K562 (cell line): ENCODE data around the gene LCN1. TPM values are rescaled to one million over a fixed set of nuclear protein-coding genes. Genes with fewer than 3 reads are reported as not detected.

Experiments used
- ATAC-seq: fragments of 200-7000 bp; cut with Tn5 transposase; 3 replicates; pipeline ENCODE4 v1.9.1; 2020; ENCODE audit warnings: moderate library complexity
- BruUV-seq: library from RNA; stranded (reverse); fragments of 400-500 nt; replicated peaks from 2 replicates; lab custom pipeline; 2021; lab: Mats Ljungman, UMichigan
- CTCF ChIA-PET: fragments of 300-600 bp; formaldehyde crosslinking; extraction: SDS; loops from one replicate; lab custom pipeline; 2021; ENCODE audit warnings: low intra/inter-chr PET ratio; lab: Yijun Ruan, JAX
- POLR2A ChIA-PET: fragments of 300-600, 350-650 bp; sonication (Branson Sonifier 250); formaldehyde crosslinking; extraction: SDS; loops from one replicate; lab custom pipeline; 2021; ENCODE audit warnings: antibody characterized with exemption, inconsistent platforms; lab: Yijun Ruan, JAX
- DNase-seq, 4 experiments: peaks; one replicate each; pipeline versions ENCODE4 v3.0.0 to v3.0.0-alpha.2; 2011 to 2018; ENCODE audit warnings: low spot score in 3 of 4, mixed read lengths in 3 of 4; ENCODE audit errors: extremely low read depth in 1 of 4
- FAIRE-seq: peaks from 2 replicates; lab custom pipeline; 2011; peaks lifted over from hg19 to GRCh38; lab: Jason Lieb, UNC
- H2AFZ ChIP-seq: 2 replicates; pipeline ENCODE4 v1.6.0; 2011; ENCODE audit warnings: low read depth, low read length, control low read depth, inconsistent platforms
- H3K27ac ChIP-seq: fragments of 200-600 bp; 3 replicates; pipeline ENCODE4 v1.8.0; 2011; ENCODE audit warnings: low read depth, mild to moderate bottlenecking, control low read depth, inconsistent platforms, low read length, moderate library complexity, mixed read lengths; ENCODE audit errors: extremely low read depth
- H3K27me3 ChIP-seq, 2 experiments: fragments of 300-600 bp in 1 of 2; 2 replicates in 1 of 2; 3 replicates in 1 of 2; pipeline versions ENCODE4 v1.6.0 to v1.8.0; 2011; ENCODE audit warnings: inconsistent platforms in 2 of 2, low read length in 2 of 2, mild to moderate bottlenecking in 1 of 2, mixed read lengths in 1 of 2, moderate library complexity in 1 of 2; ENCODE audit not compliant: control insufficient read depth in 2 of 2, insufficient read depth in 2 of 2
- H3K36me3 ChIP-seq: fragments of 300-600 bp; 3 replicates; pipeline ENCODE4 v1.8.0; 2011; ENCODE audit warnings: mild to moderate bottlenecking, low read length, inconsistent platforms; ENCODE audit not compliant: control insufficient read depth, insufficient read depth
- H3K4me1 ChIP-seq, 2 experiments: fragments of 200-600 bp in 1 of 2; replicated peaks in 1 of 2; 2 replicates in 1 of 2; 3 replicates in 1 of 2; pipeline versions ENCODE4 v1.5.1 to v1.8.0; 2011; ENCODE audit warnings: inconsistent platforms in 2 of 2, low read length in 2 of 2, mild to moderate bottlenecking in 1 of 2, mixed read lengths in 1 of 2, moderate library complexity in 1 of 2; ENCODE audit not compliant: control insufficient read depth in 2 of 2, insufficient read depth in 2 of 2
- H3K4me2 ChIP-seq: 2 replicates; pipeline ENCODE4 v1.6.1; 2011; ENCODE audit warnings: low read length, control low read depth, inconsistent platforms, mixed read lengths; ENCODE audit not compliant: insufficient read depth
- H3K4me3 ChIP-seq: fragments of 200-600 bp; sonication (generic), shearing (Covaris generic); 2 replicates; pipeline ENCODE4 v1.5.1; 2016; ENCODE audit warnings: control low read depth, inconsistent platforms
- H3K79me2 ChIP-seq: fragments of 200-600 bp; 3 replicates; pipeline ENCODE4 v1.8.0; 2011; ENCODE audit warnings: low read length, inconsistent platforms; ENCODE audit not compliant: control insufficient read depth, insufficient read depth
- H3K9ac ChIP-seq, 2 experiments: 2 replicates each; pipeline versions ENCODE4 v1.6.0 to v1.6.1; 2011; ENCODE audit warnings: low read depth in 2 of 2, low read length in 2 of 2, control low read depth in 1 of 2, inconsistent platforms in 1 of 2, mild to moderate bottlenecking in 1 of 2, mixed read lengths in 1 of 2; ENCODE audit not compliant: insufficient read depth in 1 of 2
- H3K9me1 ChIP-seq: one replicate; pipeline ENCODE4 v1.6.0; 2011; ENCODE audit warnings: inconsistent platforms, mild to moderate bottlenecking, low read length, moderate library complexity; ENCODE audit not compliant: control insufficient read depth, insufficient read depth
- H3K9me3 ChIP-seq: replicated peaks from 2 replicates; pipeline ENCODE4 v1.5.1; 2011; ENCODE audit warnings: low read depth, low read length, inconsistent platforms; ENCODE audit not compliant: control insufficient read depth, insufficient read depth
- H4K20me1 ChIP-seq: replicated peaks from 2 replicates; pipeline ENCODE4 v1.6.1; 2011; ENCODE audit warnings: low read length, inconsistent platforms, mixed read lengths; ENCODE audit not compliant: control insufficient read depth, insufficient read depth
- HNRNPH1 ChIP-seq: fragments of 200-400 bp; formaldehyde crosslinking; optimal IDR thresholded peaks from 2 replicates; pipeline ENCODE3; 2017; ENCODE audit warnings: low read depth, mild to moderate bottlenecking, low read length, moderate library complexity
- NCOA6 ChIP-seq: fragments of 450-650 bp; IDR thresholded peaks from 2 replicates; pipeline ENCODE4 v1.6.1; 2017; ENCODE audit warnings: mild to moderate bottlenecking
- POLR2G ChIP-seq: fragments of 200-400 bp; formaldehyde crosslinking; IDR thresholded peaks from 2 replicates; pipeline ENCODE4 v1.6.1; 2017; ENCODE audit warnings: low read depth, mild to moderate bottlenecking, antibody characterized with exemption, low read length, moderate library complexity
- RBFOX2 ChIP-seq: fragments of 200-400 bp; formaldehyde crosslinking; IDR thresholded peaks from 2 replicates; pipeline ENCODE4 v1.6.1; 2017; ENCODE audit warnings: low read depth, mild to moderate bottlenecking, low read length, moderate library complexity
- XRCC3 ChIP-seq: fragments of 450-650 bp; IDR thresholded peaks from 2 replicates; pipeline ENCODE4 v1.6.1; 2017; ENCODE audit warnings: mild to moderate bottlenecking, moderate library complexity
- ZNF785 ChIP-seq: fragments of 250-450 bp; sonication (Bioruptor Pico); IDR thresholded peaks from 2 replicates; pipeline ENCODE4 v1.4.0; 2020; ENCODE audit warnings: mild to moderate bottlenecking
- WGBS: fragments of 100-300 bp; shearing (Covaris generic); methylation state at CpG from one replicate; pipeline ENCODE4 v1.1.6; 2016; ENCODE audit warnings: low coverage, mixed read lengths; ENCODE audit not compliant: insufficient coverage; ENCODE audit errors: missing lambda C conversion rate; 5-methylcytosine and 5-hydroxymethylcytosine counted together
- in situ Hi-C: fragments of 300-500 bp; cut with MboI; formaldehyde crosslinking; loops from 4 replicates; pipeline ENCODE4 v1.15.0; 2018; ENCODE audit warnings: inconsistent platforms, mixed read lengths
- intact Hi-C: fragments of 100-400 bp; cut with micrococcal nuclease; formaldehyde crosslinking; loops from 2 replicates; pipeline ENCODE4 v1.14.2; 2022
- polyA plus RNA-seq, 8 experiments: library from polyadenylated mRNA; depleted of rRNA in 4 of 8; stranded (reverse) in 5 of 8; unstranded in 3 of 8; fragments of >200 nt; fragmentation: Nextera tagmentation in 2 of 8; fragmentation: Illumina TruSeq in 1 of 8; extraction: Ambion mirVana in 2 of 8; extraction: Trizol in 1 of 8; gene quantifications; 2 replicates each; pipeline versions ENCODE4 v1.2.1 to v1.2.3, GENCODE V29; 2011 to 2014; ENCODE audit warnings: inconsistent platforms in 1 of 8, missing spikeins in 1 of 8
- total RNA-seq, 7 experiments: library from RNA; depleted of rRNA in 6 of 7; stranded (reverse); fragments of >200 nt in 6 of 7; fragmentation: Illumina TruSeq in 2 of 7; extraction: Trizol in 2 of 7; gene quantifications; 2 replicates each; pipeline versions ENCODE4 v1.2.1 to v1.2.3, GENCODE V29; 2011 to 2021; ENCODE audit warnings: low replicate concordance in 1 of 7

The LCN1 gene
- total and polyA plus RNA-seq, 9 of the 15 experiments (the other 6 are each of a cell fraction or from before 2014, with no cell fraction given) = not detected

DNA sequence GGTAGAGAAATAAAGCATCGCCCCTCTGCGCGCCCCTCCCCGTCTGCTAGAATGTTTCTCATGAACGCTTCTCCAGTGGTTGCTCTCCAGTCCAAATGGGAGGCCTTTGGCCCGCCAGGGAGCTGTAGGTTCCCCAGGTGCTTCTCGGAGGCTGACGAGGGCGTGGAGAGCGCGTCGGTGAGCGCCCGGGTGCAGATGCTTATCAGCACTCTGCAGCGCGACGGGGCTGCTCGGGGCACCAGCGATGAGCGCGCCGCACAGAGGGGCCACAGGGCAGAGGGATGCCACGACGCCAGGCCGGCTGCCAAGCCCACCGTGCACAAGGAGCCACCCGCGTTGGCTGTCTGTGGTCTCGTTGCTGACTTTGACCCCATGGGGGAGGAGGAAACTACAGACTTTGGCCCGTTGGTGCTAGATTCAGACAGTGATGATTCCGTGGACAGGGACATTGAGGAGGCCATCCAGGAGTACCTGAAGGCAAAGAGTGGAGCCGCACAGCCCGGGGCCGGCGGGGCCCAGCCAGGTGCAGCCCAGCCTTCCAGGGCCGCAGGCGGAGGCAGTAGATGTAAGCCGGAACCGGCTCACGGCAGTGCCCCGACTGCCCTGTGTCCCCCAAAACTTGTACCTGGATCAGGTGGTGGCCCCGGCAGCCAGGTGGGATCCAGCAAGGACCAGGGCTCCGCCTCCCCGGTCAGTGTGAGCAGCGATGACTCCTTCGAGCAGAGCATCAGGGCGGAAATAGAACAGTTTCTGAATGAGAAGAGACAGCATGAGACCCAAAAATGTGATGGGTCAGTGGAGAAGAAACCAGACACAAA lies 36.6 kb upstream of the LCN1 start:
- H3K9ac ChIP-seq = no peak overlapping the region
- TF ChIP-seq RBFOX2 (peak; percentile 12; the same call in 1 of the 2 replicates), POLR2G (0 out of 2 replicates have a peak, but pooled peaks have one; percentile 19), XRCC3 (no peak), HNRNPH1 (no peak), NCOA6 (no peak), ZNF785 (CRISPR knock-in tag) (no peak)
- ChIA-PET CTCF (no interaction called here), POLR2A (no interaction called here)
- no peak overlapping the region for H3K27ac ChIP-seq
- H3K9me1 ChIP-seq = no peaks in the 10 kb centered on the region
- no peaks in the 10 kb centered on the region for H3K27me3 ChIP-seq
- H2AFZ ChIP-seq = no peak overlapping the region
- H3K4me3 ChIP-seq = no peak overlapping the region
- intact Hi-C loops (no loop called here), in situ Hi-C loops (no loop called here)
- peaks cover 18% of the 10 kb centered on the region for H3K79me2 ChIP-seq
- BruUV-seq = no TSS peak
- H3K9me3 ChIP-seq = no peaks in the 10 kb centered on the region
- H3K4me2 ChIP-seq = no peak overlapping the region
- peaks cover 51% of the 10 kb centered on the region; the same call in 1 of the 3 replicates for H3K36me3 ChIP-seq
- peaks cover 4 to 25% of the 10 kb centered on the region in 2 experiments; a peak in 4 of 5 replicates for H3K4me1 ChIP-seq
- ATAC-seq = no peak
- WGBS = 95% methylated on average over 36 of the region's 47 CpGs
- H4K20me1 ChIP-seq = no peaks in the 10 kb centered on the region
- no peak for DNase-seq
- no peak for FAIRE-seq
